Small intestine (tissue), 7 donors: Measurements from ENCODE around the gene LRRC25. TPM values are rescaled to one million over a fixed set of nuclear protein-coding genes. Genes with fewer than 3 reads are reported as not detected.

Source experiments
- DNase-seq, 2 donors: peaks; one replicate each; pipeline versions ENCODE4 v3.0.0 to v3.0.0-alpha.2; 2013
- FAIRE-seq: peaks from 2 replicates; lab custom pipeline; 2012; peaks lifted over from hg19 to GRCh38; lab: Jason Lieb, UNC
- H3K27ac ChIP-seq, 3 donors: one replicate each; pipeline ENCODE4 v1.5.1; 2013; ENCODE audit warnings: low read length in 2 of 3, mild to moderate bottlenecking in 2 of 3, control low read depth in 1 of 3, inconsistent platforms in 1 of 3, low read depth in 1 of 3, moderate library complexity in 1 of 3
- H3K27me3 ChIP-seq, 3 donors: one replicate each; pipeline ENCODE4 v1.6.1; 2013; ENCODE audit warnings: low read length in 3 of 3, inconsistent platforms in 1 of 3; ENCODE audit not compliant: control insufficient read depth in 3 of 3, insufficient read depth in 3 of 3
- H3K36me3 ChIP-seq, 3 donors: one replicate each; pipeline ENCODE4 v1.6.1; 2013; ENCODE audit warnings: low read length in 3 of 3, inconsistent platforms in 1 of 3, low read depth in 1 of 3, mild to moderate bottlenecking in 1 of 3, moderate library complexity in 1 of 3; ENCODE audit not compliant: control insufficient read depth in 3 of 3, insufficient read depth in 2 of 3
- H3K4me1 ChIP-seq, 3 donors: one replicate each; pipeline ENCODE4 v1.6.1; 2013; ENCODE audit warnings: low read length in 2 of 3, inconsistent platforms in 1 of 3, low read depth in 1 of 3, mild to moderate bottlenecking in 1 of 3, moderate library complexity in 1 of 3; ENCODE audit not compliant: control insufficient read depth in 3 of 3, insufficient read depth in 2 of 3
- H3K4me3 ChIP-seq, 3 donors: one replicate each; pipeline ENCODE4 v1.5.1; 2013; ENCODE audit warnings: low read length in 3 of 3, control low read depth in 1 of 3, inconsistent platforms in 1 of 3, low read depth in 1 of 3, mild to moderate bottlenecking in 1 of 3, moderate library complexity in 1 of 3
- H3K9me3 ChIP-seq, 2 donors: one replicate each; pipeline ENCODE4 v1.6.1; 2013; ENCODE audit warnings: low read depth in 1 of 2, low read length in 1 of 2; ENCODE audit not compliant: control insufficient read depth in 2 of 2, insufficient read depth in 1 of 2
- WGBS, 3 donors: extraction: QIAGEN DNeasy Blood & Tissue Kit; methylation state at CpG; one replicate each; pipeline ENCODE4 v1.1.7; 2013; 5-methylcytosine and 5-hydroxymethylcytosine counted together
- polyA plus RNA-seq, 4 donors: library from polyadenylated mRNA; stranded (reverse) in 3 of 4; unstranded in 1 of 4; fragments of 200-250 nt in 3 of 4; fragments of 120-200 nt in 1 of 4; gene quantifications; one replicate each; pipeline versions ENCODE4 v1.2.1 to v1.2.3, GENCODE V29; 2013
- donor health status: healthy with polysubstance abuse.
- donor health status: control.
- donor health status: control.
- donor health status: Bipolar disorder and iron deficiency.
- donor health status: healthy.

The LRRC25 gene
- polyA plus RNA-seq, 4 donors, result 0.89 to 5.1 (median 3.4) TPM

DNA sequence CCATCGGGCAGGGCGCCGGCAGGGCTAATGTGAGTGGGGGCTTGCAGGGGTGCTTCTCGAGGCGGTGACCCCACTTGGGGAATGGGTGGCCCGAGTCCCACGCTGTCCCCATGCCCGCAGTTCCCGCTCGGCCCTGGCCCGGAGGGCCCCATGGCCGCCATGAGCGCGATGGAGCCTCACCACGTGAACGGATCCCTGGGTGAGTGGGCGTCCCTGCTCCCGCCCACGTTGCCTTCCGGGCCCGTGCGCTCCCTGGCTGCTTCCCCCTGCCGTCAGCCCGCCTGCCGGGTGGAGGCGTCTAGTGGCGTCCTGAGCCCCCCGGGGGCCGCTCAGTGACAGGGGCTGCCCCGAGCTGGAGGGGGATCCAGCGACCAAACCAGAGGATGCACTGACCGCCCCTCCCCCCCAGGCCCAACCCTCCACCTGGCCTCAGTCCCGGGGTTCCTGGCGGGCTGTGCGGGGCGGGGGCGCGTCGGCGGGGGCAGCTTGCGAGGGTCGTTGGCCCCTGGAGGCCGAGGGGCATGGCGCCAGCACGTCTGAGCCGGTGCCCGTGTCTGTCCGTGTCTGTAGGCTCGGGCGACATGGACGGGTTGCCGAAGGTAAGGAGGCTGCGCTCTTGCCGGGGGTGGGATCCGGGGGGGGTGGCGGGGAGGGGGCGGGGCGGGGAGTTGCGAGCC, 35.7 kb upstream of the LRRC25 start:
- peak overlapping the region in 1 of 3 donors; percentile 17 for H3K27ac ChIP-seq
- H3K36me3 ChIP-seq, result peaks cover 0 to 81% (median 0%) of the 10 kb centered on the region in 3 donors
- DNase-seq, result peak in 1 of 2 donors; percentile 31
- H3K4me3 ChIP-seq, result peak overlapping the region; percentile 33 to 38 (median 37)
- FAIRE-seq, result no peak
- WGBS, 3 donors, result 35 to 79% (median 52%) methylated on average over 41 to 57 of the region's 59 CpGs
- peaks cover 0 to 37% (median 0%) of the 10 kb centered on the region in 3 donors for H3K4me1 ChIP-seq
- no peaks in the 10 kb centered on the region for H3K27me3 ChIP-seq
- H3K9me3 ChIP-seq, result no peaks in the 10 kb centered on the region

DNA sequence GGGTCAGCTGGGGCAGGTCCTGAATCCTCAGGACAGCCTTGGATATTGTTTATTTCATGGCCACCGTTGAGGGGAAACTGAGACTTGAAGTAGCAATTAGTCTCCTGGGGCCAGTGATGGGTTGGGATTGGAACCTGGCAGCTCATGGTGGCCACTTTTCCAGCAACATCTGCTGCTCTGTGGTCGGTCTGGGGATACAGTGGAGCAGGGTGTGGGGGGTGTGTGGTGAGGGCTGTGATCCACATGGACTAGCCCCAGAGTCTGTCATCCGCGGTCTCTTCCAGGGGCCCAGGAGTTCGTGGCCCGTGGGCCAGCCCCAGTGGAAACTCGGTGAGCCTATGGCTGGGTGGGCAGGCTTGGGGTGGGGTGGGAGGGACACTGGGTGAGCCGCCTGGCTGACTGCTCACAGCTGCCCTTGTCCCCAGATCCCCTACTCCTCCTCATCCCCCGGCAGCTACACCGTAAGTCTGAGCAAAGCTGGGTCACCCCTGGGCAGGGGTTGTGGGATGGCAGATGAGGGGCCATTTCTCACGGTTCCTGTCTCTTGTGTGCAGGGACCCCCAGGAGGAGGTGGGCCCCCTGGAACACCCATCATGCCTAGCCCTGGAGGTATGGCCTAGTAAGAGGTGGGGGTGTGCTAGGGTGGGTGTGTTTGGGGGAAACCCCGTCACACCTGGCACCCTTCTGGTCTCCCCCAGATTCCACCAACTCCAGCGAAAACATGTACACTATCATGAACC, 35.0 kb upstream of the LRRC25 start:
- Histone ChIP-seq H3K27ac (no peak overlapping the region), H3K4me1 (peaks cover 0 to 35% (median 0%) of the 10 kb centered on the region in 3 donors), H3K9me3 (no peaks in the 10 kb centered on the region), H3K27me3 (no peaks in the 10 kb centered on the region), H3K36me3 (peaks cover 0 to 88% (median 0%) of the 10 kb centered on the region in 3 donors), H3K4me3 (peak overlapping the region in 1 of 3 donors; percentile 37)
- no peak for DNase-seq
- 66 to 89% (median 85%) methylated on average over 12 to 13 of the region's 13 CpGs for WGBS, 3 donors
- FAIRE-seq, result no peak

DNA sequence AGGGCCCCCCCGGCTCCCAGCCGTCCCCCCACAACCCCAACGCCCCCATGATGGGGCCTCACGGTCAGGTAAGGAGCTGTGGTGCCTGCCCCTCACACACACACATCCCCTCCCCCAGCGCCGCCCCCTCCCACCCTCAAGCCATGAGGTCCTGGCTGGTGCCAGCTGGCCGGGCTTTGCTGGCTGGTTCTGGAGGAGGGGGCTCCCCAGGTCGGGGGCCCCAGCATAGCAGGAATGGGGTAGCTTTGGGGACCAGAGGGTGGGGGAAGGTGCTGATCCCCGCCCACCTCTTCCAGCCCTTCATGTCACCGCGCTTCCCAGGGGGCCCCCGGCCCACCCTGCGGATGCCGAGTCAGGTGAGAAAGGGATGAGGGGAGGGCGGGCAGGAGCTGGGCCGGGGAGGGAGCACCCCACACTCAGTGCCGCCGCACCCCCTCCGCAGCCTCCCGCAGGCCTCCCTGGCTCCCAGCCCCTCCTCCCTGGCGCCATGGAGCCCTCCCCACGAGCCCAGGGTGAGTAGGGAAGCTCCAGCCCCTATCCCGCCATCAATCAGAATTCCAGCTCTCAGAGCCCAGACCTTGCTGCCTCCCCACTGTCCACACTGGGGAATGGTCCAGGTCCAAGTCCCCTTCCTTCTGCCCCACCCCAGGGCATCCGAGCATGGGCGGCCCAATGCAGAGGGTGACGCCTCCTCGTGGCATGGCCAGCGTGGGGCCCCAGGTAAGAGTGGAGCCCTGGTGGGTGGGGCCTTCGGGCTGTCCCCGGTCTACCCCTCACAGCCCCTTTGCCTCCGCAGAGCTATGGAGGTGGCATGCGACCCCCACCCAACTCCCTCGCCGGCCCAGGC, 34.2 kb upstream of the LRRC25 start:
- no peak for FAIRE-seq

DNA sequence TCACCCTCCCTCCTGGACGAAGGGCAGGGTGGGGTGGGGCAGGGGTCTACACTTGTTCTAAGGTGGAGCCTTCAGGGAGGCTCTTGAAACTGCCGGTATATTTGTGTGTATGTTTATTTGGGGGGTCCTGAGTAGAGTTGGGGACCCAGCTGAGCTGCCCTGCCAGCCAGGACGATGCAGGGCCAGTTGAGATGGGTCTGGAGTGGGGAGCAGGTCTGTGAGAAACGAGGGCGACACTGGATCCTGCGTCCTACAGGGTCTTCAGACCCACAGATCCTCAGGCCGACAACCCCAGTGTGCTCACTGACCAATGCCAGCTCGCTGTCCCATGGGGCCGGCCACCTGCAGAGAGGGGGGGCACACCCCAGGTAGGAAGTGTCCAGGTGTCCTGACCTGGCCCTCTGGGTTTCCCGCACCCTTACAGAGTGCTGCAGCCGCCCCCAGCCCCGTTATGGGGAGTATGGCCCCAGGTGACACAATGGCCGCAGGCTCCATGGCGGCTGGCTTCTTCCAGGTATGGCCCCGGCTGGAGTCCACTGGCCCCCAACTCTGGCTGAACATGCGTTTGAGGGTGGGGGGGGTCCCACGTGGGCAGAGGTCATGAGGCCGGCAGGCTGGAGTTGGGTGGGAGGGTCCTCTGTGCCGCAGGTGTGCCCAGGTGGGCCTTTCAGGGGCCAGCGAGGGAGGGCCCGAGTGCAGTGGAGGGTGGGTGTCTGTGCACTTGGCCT, 33.2 kb upstream of the LRRC25 start:
- H3K27ac ChIP-seq, result no peak overlapping the region
- DNase-seq, result no peak
- WGBS, 3 donors, result 87 to 90% (median 89%) methylated on average over 18 to 21 of the region's 21 CpGs
- H3K4me3 ChIP-seq, result no peak overlapping the region
- H3K9me3 ChIP-seq, result no peaks in the 10 kb centered on the region
- H3K36me3 ChIP-seq, result peaks cover 0 to 95% (median 0%) of the 10 kb centered on the region in 3 donors
- H3K27me3 ChIP-seq, result no peaks in the 10 kb centered on the region
- no peak for FAIRE-seq
- H3K4me1 ChIP-seq, result peaks cover 0 to 33% (median 0%) of the 10 kb centered on the region in 3 donors

More for the DNA sequence above, 34.2 kb upstream of the LRRC25 start:
- H3K36me3 ChIP-seq, result peaks cover 0 to 95% (median 0%) of the 10 kb centered on the region in 3 donors
- no peak overlapping the region for H3K27ac ChIP-seq
- no peak for DNase-seq
- H3K4me3 ChIP-seq, result no peak overlapping the region
- WGBS, 3 donors, result 79 to 91% (median 87%) methylated on average over 28 to 34 of the region's 34 CpGs
- H3K4me1 ChIP-seq, result peaks cover 0 to 33% (median 0%) of the 10 kb centered on the region in 3 donors
- H3K27me3 ChIP-seq, result no peaks in the 10 kb centered on the region
- H3K9me3 ChIP-seq, result no peaks in the 10 kb centered on the region

DNA sequence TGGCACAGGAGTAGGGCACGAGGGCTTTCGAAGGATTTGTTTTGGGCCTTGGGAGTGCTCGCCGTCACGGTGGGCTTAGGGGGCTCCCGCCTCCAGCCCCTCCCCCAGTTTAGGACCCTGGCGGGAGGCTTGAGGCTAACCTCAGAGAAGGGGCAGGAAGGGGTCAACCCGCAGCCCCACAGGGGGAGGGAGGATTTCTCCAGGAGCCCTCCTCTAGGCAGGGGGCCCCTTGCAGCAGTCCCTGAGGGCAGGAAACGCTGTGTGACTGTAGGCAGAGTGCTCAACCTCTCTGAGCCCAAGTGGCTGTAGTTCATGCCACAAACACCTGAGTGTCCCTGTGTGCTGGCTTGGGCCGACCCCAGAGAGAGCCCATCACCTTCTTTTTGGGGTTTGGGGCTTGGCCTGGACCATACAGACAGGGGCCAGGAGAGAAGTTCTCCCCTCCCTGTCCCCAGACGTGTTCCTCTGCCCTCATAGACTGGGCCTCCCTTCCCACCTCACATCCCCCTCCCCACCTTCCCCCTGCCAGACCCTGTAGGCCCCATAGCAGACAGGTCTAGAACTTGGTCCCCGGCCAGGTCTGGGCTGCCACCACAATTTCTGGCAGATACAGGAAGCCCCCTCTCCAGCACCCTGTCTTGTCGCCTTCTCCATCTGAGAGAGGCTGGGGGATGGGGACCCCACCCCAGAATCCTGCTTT, 32.4 kb upstream of the LRRC25 start:
- DNase-seq (no peak), FAIRE-seq (no peak)
- Histone ChIP-seq H3K4me1 (peaks cover 0 to 33% (median 0%) of the 10 kb centered on the region in 3 donors), H3K27me3 (no peaks in the 10 kb centered on the region), H3K4me3 (peak overlapping the region in 1 of 3 donors; percentile 29), H3K9me3 (no peaks in the 10 kb centered on the region), H3K27ac (peak overlapping the region in 1 of 3 donors; percentile 78), H3K36me3 (peaks cover 0 to 94% (median 0%) of the 10 kb centered on the region in 3 donors)
- WGBS, 3 donors, result 53 to 84% (median 68%) methylated on average over 12 to 13 of the region's 13 CpGs

DNA sequence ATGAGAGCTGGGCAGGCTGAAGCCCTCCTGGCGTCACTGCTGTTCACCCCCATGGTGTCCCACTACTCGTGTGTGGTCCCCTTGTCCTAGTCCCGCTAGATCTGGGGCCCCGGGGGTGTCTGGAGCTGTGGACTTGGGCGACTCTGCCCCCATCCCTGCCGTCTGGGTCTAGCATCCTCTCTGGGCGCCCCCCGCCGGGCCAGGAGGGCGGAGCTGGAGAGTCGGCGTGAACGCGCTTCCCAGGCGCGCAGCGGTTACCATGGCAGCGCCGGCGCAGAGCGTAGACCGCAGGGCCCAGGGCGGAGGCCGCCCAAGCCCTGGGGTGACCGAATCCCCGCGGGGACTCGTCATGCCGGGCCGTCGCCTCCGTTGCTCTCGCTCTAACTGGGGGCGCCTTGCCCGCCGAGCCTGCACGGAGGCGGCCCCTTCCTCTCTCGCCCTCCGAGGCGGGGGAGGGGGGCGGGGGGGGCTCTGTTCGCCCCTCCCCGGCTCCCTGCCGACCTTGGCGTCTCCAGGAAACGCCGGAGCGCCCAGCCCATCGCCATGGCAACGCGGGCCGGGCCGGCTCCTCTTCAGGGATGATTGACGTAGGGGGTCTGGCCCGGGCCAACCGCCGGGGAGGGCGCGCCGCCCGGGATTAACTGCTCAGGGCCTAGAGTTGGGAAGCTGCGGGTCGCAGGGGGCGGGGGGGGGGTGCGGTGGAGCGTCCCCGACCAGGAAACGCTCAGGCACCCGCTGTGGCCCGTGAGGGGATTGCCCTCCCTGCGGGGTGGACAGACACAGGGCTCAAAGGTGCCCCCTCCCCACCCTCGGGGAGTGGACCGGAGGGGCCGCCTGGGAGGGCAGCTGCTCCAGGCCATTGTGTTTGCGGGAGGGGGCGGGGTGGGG, 31.6 kb upstream of the LRRC25 start:
- Histone ChIP-seq H3K27me3 (no peaks in the 10 kb centered on the region), H3K9me3 (no peaks in the 10 kb centered on the region), H3K4me3 (peak overlapping the region in 2 of 3 donors; percentile 29 to 38), H3K27ac (peak overlapping the region in 2 of 3 donors; percentile 69 to 78), H3K36me3 (peaks cover 0 to 89% (median 0%) of the 10 kb centered on the region in 3 donors), H3K4me1 (peaks cover 0 to 36% (median 0%) of the 10 kb centered on the region in 3 donors)
- WGBS, 3 donors, result 25 to 71% (median 43%) methylated on average over 53 to 77 of the region's 77 CpGs
- DNase-seq, result peak in 1 of 2 donors; percentile 87
- no peak for FAIRE-seq
